ENCODE data around the gene FXN.

The FXN gene

GRCh38 chr9:69009708-69010107 is 25.8 kb upstream of the FXN start:
- Histone ChIP-seq H3K27ac (no peak overlapping the region), H3K27me3 (ENCODE audit: insufficient read depth, low read depth, severe bottlenecking) (no peaks in the 10 kb centered on the region), H3K9me3 (ENCODE audit: severe bottlenecking) (no peaks in the 10 kb centered on the region), H3K36me3 (no peaks in the 10 kb centered on the region), H3K4me3 (ENCODE audit: low read depth, low read length) (no peak overlapping the region)
- no peak for TF ChIP-seq CTCF (IDR thresholded peaks at IDR 0.05; ENCODE audit: low read depth, low read length)
- DNase-seq = no peak

- Histone ChIP-seq H3K36me3 (no peaks in the 10 kb centered on the region), H3K9me3 (ENCODE audit: severe bottlenecking) (no peaks in the 10 kb centered on the region), H3K27ac (no peak overlapping the region), H3K27me3 (ENCODE audit: insufficient read depth, low read depth, severe bottlenecking) (no peaks in the 10 kb centered on the region), H3K4me3 (ENCODE audit: low read depth, low read length) (no peak overlapping the region)
- no peak for DNase-seq
- no peak for TF ChIP-seq CTCF (IDR thresholded peaks at IDR 0.05; ENCODE audit: low read depth, low read length)
Measured at GRCh38 chr9:69012696-69013381, 22.7 kb upstream of the FXN start.

- Histone ChIP-seq H3K27me3 (ENCODE audit: insufficient read depth, low read depth, severe bottlenecking) (no peaks in the 10 kb centered on the region), H3K4me3 (ENCODE audit: low read depth, low read length) (no peak overlapping the region), H3K36me3 (no peaks in the 10 kb centered on the region), H3K9me3 (ENCODE audit: severe bottlenecking) (no peaks in the 10 kb centered on the region), H3K27ac (no peak overlapping the region)
- TF ChIP-seq CTCF (IDR thresholded peaks at IDR 0.05; ENCODE audit: low read depth, low read length) = no peak
- DNase-seq = no peak
Measured at GRCh38 chr9:69013382-69013727, 22.2 kb upstream of the FXN start.

- no peak for DNase-seq
- H3K27ac ChIP-seq = no peak within 1 kb of the TSS
- no peaks in the 10 kb centered on the region for H3K9me3 ChIP-seq (ENCODE audit: severe bottlenecking)
- H3K36me3 ChIP-seq = no peaks in the 10 kb centered on the region
- no peaks in the 10 kb centered on the region for H3K27me3 ChIP-seq (ENCODE audit: insufficient read depth, low read depth, severe bottlenecking)
- no peak within 1 kb of the TSS for H3K4me3 ChIP-seq (ENCODE audit: low read depth, low read length)
- no peak for TF ChIP-seq CTCF (IDR thresholded peaks at IDR 0.05; ENCODE audit: low read depth, low read length)
Measured at GRCh38 chr9:69014013-69014412, 21.5 kb upstream of the FXN start, which contains the start of gene PRKACG. PRKACG (minus strand) TSS chr9:69014113; CDS start chr9:69014092, 21 bp downstream.

- Histone ChIP-seq H3K36me3 (no peaks in the 10 kb centered on the region), H3K9me3 (ENCODE audit: severe bottlenecking) (no peaks in the 10 kb centered on the region), H3K4me3 (ENCODE audit: low read depth, low read length) (no peak overlapping the region), H3K27me3 (ENCODE audit: insufficient read depth, low read depth, severe bottlenecking) (no peaks in the 10 kb centered on the region), H3K27ac (no peak overlapping the region)
- no peak for DNase-seq
- TF ChIP-seq CTCF (IDR thresholded peaks at IDR 0.05; ENCODE audit: low read depth, low read length) = no peak
Measured at GRCh38 chr9:69016191-69017096, 19.1 kb upstream of the FXN start.
